CD4-positive, alpha-beta T cell treated with Interleukin-4 for 1 hour (primary cell): ENCODE data around the gene UBE2F.
"Not testable (repeated sequence)": the region's sequence is repeated elsewhere in the genome, so short reads cannot be mapped to it uniquely, and the experiment has no call there.

Source experiments
- DNase-seq, 2 donors: peaks; one replicate each; pipeline ENCODE4 v3.0.0-alpha.2; 2020 to 2022

Gene UBE2F

DNA sequence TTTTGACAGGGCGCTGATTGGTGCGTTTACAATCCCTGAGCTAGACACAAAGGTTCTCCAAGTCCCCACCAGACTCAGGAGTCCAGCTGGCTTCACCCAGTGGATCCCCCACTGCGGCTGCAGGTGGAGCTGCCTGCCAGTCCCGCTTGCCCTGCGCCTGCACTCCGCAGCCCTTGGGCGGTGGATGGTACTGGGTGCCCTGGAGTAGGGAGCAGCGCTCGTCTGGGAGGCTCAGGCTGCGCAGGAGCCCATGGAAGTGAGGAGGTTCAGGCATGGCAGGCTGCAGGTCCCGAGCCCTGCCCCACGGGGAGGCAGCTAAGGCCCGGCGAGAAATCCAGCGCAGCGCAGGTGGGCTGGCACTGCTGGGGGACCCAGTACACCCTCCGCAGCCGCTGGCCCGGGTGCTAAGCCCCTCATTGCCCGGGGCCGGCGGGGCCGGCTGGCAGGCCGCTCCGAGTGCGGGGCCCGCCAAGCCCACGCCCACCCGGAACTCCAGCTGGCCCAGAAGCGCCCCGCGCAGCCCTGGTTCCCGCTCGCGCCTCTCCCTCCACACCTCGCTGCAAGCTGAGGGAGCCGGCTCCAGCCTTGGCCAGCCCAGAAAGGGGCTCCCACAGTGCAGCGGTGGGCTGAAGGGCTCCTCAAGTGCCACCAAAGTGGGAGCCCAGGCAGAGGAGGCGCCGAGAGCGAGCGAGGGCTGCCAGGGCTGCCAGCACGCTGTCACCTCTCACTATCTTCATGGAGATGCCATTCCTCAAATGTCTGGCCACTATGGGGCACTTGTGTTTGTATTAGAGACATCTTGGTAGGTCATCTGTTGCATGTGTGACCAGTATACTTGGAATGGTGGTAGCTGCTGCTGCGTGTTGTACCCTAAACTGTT, 91.1 kb downstream of the UBE2F start:
- DNase-seq = not testable (repeated sequence)

DNA sequence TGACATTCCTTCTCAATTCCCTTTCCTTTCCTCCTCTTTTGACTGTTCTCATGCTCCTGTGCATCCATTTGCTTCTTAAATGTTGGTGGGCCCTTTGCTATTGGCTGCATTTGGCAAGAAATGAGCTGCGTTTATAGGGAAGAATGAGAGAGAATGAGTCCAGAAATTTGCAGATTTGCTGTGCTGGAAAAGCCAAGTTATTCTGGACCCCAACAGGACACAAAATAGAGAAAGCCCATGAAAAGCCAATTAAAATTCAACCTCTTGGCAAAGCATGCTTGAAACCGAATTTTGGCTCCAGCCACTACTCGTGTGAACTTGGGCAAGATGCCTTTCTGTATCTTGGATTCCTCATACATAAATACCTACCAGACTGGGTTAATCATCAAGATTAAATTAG, 92.7 kb downstream of the UBE2F start:
- no peak for DNase-seq

DNA sequence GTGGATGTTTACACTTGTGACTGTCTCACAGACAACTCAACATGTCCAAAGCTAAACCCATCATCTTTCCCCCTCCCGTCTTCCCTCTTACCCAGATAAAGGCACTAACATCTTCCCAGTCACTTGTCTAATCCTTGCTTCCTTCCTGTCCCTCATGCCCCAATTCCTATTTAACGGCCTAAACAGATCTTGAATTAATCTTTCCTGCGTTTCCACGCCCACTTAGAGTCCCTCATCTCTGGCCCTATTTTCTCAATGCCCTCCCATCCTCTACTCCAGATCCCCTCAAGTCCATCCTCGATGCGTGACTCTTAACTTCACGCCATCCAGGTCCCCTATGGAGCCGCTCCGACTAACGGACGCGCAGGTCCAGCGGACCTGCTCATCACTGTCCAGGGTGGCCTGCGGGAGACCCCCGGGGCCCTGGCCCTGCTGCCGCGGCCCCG, 93.3 kb downstream of the UBE2F start:
- DNase-seq = no peak

DNA sequence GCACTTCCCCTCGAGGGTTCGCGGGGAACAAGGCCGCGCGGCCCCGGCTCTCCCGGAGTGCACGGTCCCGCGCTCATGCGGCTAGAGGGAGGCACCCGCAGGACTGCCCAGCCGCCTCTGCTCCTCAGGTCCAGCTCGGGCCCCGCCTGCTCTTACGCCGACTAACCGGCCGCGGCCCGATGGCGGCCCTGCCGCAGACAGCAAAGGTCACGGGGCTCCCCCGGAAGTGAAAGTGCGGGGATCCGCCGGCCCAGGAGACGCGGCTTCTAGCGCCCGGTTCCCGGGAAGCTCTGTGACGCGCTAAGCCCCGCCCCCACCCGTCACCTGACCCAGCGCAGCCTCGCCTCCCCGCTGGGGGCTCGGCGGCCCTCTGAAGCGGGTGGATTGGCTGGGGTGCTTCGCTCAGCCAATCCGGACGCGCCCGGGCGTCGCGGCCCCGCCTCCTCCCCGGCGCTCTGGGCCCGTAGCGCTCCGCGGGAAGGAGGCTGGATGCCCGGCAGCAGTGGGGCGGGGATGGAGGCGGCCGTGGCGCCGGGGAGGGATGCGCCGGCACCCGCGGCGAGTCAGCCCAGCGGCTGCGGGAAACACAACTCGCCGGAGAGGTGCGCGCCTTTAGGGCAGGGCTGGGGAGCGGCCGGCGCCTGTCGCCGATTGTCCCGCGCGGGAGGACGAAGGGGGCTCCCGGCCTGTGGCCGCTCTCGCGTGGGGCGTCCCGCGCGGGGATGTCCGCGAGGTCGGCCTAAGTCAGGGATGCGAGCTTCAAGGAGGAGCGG, 93.9 kb downstream of the UBE2F start, which contains the start of gene SCLY:
Gene SCLY (plus strand): TSS at position 460 of the 773 bp plus-strand sequence. CDS start 54 bp downstream, at position 514.
- peak; percentile 97 to 98 for DNase-seq

DNA sequence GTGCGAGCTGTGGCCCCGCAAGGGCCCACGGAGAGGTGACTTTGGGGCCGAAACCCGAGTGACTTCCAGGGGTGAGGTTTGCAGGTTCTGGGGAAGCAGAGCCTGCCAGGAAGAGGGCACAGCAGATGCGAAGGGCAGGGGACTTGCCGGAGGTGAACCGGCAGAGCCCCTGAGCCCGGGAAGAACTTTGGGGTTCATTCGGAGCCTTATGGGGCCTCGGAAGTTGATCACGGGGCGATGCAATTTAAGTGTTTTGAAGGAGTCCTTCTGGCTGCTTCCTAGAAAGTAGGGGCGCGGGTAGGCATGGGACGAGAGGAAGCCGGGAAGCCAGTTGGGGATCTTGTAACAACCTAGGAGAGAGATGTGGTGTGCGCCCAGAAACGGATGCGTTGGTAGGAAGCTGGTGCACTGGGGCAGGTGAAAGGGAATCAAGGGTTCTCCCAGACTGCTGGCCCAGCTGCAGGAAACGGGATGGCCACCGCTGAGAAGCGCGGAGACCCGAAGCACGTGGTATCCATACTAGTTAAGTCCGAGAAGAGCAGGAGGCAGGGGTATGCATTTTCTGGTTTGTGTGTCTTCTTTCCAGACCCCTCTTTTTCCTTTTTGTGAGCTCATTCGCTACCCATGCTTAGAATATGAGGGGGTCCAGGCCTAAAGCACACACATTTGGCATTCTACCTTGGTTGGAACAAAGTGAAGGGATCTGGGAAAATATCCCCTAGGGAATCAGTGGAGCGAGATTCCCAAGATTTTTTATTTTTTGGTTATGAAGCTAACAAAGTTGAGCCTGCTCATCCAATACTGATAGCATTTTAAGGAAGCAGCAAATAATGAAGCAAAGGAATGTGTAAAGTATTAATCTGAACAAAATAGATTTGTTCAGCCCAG, 94.7 kb downstream of the UBE2F start:
- peak; percentile 14 to 21 for DNase-seq

DNA sequence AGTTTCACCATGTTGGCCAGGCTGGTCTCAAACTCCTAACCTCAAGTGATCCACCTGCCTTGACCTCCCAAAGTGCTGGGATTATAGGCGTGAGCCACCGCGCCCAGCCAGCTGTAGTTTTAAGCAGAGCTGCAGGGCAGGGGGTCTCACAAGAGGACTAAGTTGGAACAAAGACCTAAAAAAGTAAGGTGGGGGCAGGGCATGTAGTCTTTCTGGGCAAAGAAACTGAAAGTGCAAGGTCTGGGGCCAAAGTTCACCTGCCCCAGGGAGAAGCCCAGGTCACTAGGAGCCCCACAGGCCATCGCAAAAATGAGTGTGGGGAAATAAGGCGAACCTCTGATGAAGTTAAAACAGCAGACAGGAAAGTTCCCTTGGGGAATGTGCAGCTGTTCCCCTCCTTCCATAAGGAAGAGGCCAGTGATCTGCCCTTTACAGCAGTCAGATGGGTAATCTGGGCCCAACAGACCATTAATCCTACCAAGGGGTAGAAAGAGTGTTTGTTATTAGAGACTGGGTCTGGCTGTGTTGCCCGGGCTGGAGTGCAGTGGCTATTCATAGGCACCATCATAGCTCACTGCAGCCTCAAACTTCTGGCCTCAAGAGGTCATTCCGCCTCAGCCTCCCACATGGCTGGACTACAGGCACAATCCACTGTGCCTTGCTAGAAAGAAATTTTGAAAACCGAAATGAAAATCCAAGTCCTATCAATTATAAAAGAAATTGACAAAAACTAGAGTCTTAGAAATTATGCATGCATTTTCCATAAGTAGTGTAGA, 96.8 kb downstream of the UBE2F start:
- DNase-seq = no peak

DNA sequence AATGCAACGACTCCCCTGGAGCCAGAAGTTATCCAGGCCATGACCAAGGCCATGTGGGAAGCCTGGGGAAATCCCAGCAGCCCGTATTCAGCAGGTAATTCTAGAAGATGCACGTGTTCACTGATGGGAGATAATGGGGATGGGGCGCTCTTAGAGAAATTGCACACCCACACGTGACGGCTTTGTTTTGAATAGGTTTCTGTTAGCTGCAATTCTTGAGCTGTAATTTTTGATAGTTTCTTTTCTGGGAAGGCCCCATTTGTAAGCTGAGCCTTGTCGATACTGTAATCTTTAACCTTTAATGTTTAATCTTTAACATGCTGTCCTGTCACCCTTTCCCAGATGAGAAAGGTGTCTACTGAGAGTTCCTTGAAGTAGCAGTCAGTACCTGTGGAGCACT, 97.6 kb downstream of the UBE2F start:
- DNase-seq = no peak

DNA sequence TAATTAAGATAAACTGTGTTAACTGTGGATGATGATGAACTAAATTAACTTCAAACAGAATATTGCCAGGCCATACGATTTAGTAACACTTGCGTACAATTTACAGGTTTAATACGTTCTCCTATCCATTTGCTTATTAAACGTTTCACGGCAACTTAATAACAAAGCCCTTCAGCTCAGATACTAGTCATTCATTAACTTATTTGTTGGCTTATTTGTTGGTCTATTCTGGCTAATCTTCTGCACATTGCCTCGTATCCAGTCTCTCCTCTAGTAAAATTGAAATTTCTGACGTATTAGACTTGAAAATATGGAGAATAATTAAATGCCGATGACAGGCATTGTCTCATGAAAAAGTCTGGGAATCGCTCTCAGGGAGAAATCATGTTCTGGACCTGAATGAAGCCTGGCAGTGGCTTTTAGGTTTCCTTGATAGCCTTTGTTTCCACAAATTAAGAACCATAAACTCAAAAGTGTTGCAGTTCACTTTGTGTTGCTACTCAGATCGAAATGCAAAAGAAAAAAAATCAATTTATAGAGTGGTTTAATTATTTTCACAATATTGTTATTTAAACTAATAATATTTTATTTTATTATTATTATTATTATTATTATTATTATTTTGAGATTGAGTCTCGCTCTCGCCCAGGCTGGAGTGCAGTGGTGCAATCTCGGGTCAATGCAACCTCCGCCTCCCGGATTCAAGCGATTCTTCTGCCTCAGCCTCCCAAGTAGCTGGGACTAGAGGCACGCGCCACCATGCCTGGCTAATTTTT, 98.4 kb downstream of the UBE2F start:
- DNase-seq = no peak

DNA sequence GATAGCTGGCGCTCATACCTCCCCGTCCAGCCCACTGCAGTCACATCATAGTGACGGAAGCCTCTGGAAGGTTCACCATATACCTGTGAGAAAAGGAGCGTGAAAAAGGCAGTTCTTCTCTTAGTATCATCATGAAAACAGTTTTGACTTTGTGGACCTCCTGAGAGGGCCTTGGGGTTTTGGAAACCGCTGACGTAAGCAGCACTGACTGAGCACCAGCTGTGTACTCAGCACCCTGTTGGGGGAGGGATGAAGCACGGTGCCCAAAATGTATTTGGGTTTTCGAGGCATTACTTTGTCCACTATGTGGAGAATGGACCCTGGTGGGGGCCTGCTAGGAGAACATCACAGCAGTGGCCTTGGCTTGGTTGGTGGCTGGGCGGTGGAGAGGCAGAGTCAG, 99.4 kb downstream of the UBE2F start:
- DNase-seq = no peak

DNA sequence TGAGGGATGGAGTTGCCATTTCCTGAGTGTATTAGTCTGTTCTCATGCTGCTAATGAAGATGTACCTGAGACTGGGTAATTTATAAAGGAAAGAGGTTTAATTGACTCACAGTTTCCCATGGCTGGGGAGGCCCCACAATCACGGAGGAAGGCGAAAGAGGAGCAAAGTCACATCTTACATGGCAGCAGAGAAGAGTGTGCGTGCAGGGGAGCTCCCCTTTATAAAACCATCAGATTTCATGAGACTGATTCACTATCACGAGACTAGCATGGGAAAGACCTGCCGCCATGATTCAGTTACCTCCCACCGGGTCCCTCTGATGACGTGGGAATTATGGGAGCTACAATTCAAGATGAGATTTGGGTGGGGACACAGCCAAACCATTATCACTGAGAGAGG, 99.9 kb downstream of the UBE2F start:
- DNase-seq = not testable (repeated sequence)

DNA sequence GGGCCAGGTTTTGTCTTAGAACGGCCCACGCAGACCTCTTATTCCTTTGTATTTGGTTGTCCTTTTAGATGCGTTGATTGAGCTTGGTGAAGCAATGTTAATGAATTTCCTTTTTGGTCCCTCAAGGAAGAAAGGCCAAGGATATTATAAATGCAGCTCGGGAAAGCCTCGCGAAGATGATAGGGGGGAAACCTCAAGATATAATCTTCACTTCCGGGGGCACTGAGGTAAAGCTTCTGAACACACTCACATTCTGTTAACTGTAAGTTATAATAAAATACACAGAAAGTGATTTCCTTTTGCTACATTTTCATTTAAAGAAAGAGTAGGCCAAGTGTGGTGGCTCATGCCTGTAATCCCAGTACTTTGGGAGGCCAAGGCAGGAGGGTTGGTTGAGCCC, 101.1 kb downstream of the UBE2F start:
- DNase-seq = no peak

DNA sequence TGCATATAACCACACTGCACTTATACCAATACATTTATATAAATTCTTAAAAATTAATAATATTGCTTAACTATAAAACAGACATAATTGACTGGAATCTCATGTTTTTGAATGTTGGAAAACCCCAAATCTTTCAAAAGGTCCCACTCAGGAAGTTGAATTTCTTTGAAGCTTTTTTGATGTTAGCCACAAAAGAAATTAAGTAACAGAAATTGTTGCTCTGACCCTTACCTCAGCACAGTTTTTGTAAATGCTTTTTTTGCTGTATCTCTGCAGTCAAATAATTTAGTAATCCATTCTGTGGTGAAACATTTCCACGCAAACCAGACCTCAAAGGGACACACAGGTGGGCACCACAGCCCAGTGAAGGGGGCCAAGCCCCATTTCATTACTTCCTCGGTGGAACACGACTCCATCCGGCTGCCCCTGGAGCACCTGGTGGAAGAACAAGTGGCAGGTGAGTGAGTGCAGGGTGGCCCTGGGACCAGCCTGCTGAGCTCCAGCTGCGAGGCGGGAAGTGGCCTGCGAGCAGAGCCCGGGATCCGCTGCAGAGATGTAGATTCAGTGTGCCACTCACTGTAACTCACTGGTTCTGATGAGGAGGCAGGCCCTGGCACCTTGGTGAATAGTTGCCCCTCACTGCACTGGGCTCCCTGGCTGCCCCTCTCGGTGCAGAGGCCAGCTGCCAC, 102.4 kb downstream of the UBE2F start:
- DNase-seq = peak in 1 of 2 donors; percentile 47

DNA sequence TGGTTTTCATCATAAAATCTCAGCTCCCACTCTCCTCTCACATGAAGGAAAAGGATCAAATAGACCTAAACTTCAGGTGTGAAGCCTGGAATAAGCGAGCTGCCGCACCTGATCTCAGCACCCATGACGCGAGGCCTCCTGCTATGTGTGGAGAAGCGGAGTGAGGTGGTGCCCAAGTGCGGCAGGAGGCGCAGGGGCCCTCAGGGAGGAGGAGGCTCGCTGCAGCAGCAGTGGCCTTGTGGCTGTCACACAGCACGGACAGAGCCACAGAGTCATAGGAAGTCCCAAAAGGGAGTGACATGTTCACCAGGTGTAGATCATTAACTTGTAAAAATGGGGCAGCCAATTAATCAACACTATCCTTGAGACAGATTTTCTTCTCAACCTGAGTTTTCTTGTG, 103.1 kb downstream of the UBE2F start:
- no peak for DNase-seq

DNA sequence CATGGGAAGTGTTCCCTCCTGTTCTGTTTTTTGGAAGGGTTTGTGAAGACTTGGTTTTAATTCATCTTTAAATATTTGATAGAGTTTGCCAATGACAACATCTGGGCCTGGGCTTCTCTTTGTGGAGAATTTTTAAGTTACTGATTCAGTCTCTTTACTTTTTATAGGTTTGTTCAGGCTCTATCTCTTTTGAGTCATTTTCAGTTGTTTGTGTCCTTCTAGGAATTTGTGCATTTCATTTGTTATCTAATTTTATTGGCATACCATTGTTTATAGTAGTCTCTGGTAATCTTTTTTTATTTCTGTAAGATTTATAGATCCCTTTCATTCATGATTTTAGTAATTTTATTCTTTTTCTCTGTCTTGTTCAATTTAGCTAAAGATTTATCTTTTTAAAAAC, 108.6 kb downstream of the UBE2F start:
- DNase-seq = no peak

DNA sequence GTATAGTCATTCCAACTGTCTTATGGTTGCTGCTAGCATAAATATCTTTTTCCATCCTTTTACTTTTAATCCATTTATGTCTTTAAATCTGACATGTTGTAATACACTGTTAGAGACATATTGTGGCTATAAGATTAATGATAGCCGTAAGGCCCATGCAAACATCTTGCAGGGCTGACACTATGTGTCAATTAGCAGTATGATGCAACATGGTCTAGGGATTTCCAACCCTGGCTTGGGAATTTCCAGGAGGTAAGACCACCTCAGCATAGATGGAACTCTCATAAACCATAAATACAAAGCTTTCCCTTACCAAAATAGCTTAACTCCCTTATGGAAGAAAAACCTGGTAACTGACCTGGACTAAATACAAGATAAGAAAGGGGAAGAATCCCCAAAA, 110.5 kb downstream of the UBE2F start:
- DNase-seq = no peak

DNA sequence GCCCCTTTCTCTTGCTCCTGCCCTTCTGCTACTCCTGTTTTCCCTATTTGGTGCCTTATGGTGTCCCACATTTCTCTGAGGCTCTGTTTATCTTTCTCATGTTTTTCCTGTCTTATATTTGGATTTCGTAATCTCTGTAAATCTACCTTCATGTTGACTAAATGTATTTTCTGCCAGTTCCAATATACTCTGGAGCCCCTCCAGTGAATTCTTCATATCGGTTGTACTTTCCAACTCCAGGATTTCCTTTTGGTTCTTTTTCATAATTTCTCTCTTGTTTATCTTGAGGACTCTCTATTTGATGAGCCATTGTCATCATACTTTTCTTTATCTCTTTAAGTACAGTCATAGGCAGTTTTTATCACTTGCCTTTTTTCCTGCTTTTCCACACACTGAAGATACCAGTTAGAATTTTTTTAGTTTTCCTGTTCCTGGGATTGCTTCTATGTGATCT, 113.1 kb downstream of the UBE2F start:
- no peak for DNase-seq

DNA sequence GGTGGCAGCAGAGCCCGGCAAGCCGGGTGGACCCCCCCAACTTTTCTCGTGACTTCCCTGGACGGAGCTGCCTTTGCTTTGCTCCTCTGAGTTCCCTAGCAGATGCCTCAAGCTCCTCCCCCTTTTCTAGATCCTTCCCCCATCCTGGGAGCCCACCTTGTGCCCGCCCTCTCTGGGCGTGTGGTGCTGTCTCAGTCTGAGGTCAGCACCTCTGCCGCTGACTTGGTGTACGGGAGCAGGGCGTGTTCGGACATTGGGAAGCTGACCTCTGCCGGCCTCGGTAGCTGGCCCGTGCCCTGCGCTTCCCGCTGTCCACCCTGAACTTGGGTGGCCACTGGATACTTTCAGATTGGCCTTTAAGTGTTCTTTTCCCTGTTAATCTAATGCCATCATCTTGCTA, 113.7 kb downstream of the UBE2F start:
- no peak for DNase-seq

DNA sequence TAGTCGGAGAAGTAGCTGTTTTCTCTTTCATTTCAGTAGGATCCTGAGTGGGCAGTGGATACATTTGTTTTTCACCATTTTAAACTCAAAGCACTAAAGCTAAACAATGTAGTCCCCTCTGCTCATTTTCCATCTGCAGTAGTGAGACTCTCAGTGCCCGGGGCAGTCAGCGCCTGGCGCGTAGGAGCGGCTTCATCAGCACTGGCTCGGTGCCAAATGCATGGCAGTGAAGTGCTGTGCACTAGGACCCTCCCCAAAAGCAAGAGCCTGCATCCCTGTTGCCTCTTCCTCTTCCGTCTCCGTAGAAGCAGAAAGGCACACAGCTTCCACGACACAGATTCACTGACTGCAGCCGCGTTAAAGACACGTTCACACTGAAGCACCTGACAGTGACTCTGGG, 114.3 kb downstream of the UBE2F start:
- no peak for DNase-seq

DNA sequence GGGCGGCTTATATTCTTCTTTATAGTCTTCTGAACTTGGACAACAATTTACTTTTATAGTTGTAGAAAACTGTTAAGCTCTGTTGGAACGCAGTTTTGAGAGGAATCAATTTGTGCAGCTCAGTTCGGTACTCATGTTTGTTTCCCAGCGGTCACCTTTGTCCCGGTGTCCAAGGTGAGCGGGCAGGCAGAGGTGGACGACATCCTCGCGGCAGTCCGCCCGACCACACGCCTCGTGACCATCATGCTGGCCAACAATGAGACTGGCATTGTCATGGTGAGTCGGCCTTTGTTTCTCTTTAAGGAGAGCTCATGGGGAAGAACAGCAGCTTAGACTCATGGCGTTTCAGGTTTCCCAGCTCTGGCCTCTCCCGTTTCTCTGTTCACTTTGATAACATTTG, 114.7 kb downstream of the UBE2F start:
- DNase-seq = no peak

DNA sequence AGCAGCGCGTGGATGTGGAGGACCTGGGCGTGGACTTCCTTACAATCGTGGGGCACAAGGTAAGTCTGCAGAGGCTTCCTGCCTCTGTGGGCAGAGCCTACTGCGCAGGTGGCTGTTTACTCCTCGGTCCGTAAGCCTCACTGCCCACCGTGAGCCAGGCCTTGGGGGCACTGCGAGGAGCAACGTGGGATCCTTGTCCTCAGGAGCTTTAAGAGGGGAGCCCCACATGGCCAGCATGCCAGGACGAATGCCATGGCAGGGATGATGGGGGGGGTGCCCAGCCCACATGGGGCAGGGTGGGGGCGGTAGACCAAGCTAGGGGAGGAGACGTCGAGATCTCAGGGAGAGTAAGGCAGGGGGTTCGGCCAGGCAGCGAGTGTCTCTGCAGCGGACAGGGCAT, 115.3 kb downstream of the UBE2F start:
- DNase-seq = no peak

DNA sequence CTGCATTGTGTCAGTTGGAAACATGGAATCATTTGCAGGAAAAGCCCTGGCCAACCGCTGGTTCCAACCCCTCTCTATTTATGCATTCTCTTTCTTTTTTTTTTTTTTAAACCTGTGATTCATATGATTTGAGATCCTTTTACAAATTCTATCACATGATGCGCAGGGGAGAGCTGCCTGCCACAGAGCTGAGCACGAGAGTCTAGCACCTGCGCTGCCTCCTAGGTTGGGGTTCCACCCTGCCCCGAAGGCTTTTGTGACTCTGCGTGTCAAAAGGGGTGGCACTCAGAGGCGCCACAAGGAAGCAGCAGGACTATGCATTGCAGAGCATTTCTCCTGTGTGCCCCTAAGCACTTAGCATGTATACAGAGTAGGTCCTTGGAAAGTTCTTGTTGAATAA, 116.0 kb downstream of the UBE2F start:
- DNase-seq = no peak
